IPS DF 19.7 (cell line): Measurements from ENCODE around the gene CFAP73.
"Not testable (repeated sequence)": the region's sequence is repeated elsewhere in the genome, so short reads cannot be mapped to it uniquely, and the experiment has no call there.

Experiments
- DNase-seq: peaks from one replicate; pipeline ENCODE4 v3.0.0-alpha.2; 2013; ENCODE audit warnings: low read depth, low spot score

The CFAP73 gene

GRCh38 chr12:113189361-113189760 lies 39.8 kb downstream of the CFAP73 start:
- DNase-seq = no peak

- peak; percentile 63 for DNase-seq
Observed at GRCh38 chr12:113190761-113191160, 41.2 kb downstream of the CFAP73 start.

GRCh38 chr12:113191227-113191626 lies 41.7 kb downstream of the CFAP73 start:
- DNase-seq = no peak

- no peak for DNase-seq
Observed at GRCh38 chr12:113194971-113195391, 45.5 kb downstream of the CFAP73 start.

GRCh38 chr12:113195598-113195997 lies 46.1 kb downstream of the CFAP73 start:
- no peak for DNase-seq

GRCh38 chr12:113196582-113196981 lies 47.1 kb downstream of the CFAP73 start:
- no peak for DNase-seq

- DNase-seq = no peak
Observed at GRCh38 chr12:113196990-113197389, 47.5 kb downstream of the CFAP73 start.

- no peak for DNase-seq
Observed at GRCh38 chr12:113197518-113198077, 48.1 kb downstream of the CFAP73 start.

GRCh38 chr12:113198296-113198695 lies 48.8 kb downstream of the CFAP73 start:
- DNase-seq = no peak

GRCh38 chr12:113200021-113200797 lies 50.7 kb downstream of the CFAP73 start:
- DNase-seq = no peak

- no peak for DNase-seq
Observed at GRCh38 chr12:113201187-113202177, 52.0 kb downstream of the CFAP73 start.

GRCh38 chr12:113202300-113203075 lies 53.0 kb downstream of the CFAP73 start:
- DNase-seq = no peak

- DNase-seq = no peak
Observed at GRCh38 chr12:113203852-113204760, 54.6 kb downstream of the CFAP73 start.

GRCh38 chr12:113204804-113205203 lies 55.3 kb downstream of the CFAP73 start:
- DNase-seq = no peak

GRCh38 chr12:113206802-113207201 lies 57.3 kb downstream of the CFAP73 start:
- DNase-seq = not testable (repeated sequence)

- no peak for DNase-seq
Observed at GRCh38 chr12:113207613-113208040, 58.1 kb downstream of the CFAP73 start.

GRCh38 chr12:113208041-113208934 lies 58.8 kb downstream of the CFAP73 start:
- no peak for DNase-seq
